GM19372 (cell line): ENCODE data around the gene MAP4K4.

Experiments
- ATAC-seq: cut with Tn5 transposase; IDR thresholded peaks from one replicate; pipeline ENCODE4 v1.9.1; 2021; ENCODE audit warnings: mild to moderate bottlenecking, low read depth, moderate library complexity; ENCODE audit not compliant: unreplicated experiment

MAP4K4 gene

GRCh38 chr2:101858246-101858645, 160.7 kb downstream of the MAP4K4 start:
- ATAC-seq = no peak

- ATAC-seq = no peak
Observed at GRCh38 chr2:101858910-101859309, 161.4 kb downstream of the MAP4K4 start.

DNA sequence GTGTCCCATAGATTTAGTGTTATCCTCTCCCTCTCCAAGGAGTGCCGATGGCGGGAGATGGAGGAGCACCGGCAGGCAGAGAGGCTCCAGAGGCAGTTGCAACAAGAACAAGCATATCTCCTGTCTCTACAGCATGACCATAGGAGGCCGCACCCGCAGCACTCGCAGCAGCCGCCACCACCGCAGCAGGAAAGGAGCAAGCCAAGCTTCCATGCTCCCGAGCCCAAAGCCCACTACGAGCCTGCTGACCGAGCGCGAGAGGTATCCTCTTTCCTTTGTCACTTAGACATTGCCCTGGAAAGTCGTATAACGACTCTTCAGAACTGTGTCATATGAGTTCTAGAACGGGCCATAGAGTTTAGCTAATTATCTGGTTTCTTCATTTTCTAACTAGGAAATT, 162.1 kb downstream of the MAP4K4 start:
- ATAC-seq = no peak

DNA sequence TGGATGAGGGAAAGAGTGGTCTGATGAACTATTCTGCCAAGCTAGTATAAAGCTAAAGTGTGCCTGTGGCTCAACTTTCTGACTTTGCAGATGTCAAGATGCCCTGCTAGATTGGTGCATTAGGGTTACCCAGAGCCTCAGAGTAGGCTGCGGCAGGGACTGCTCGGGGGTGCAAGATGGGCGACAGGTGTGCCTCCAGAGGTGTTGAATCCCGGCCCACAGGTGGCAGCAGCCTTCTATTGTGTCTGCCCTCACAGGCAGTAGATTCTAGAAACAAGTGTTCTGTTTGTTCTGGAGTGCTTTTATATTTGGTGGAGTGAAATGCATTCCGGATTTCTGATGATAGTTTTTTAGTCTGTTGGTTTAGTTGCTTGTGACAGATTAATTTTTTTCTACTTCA, 162.7 kb downstream of the MAP4K4 start:
- ATAC-seq = no peak

GRCh38 chr2:101860782-101861181, 163.3 kb downstream of the MAP4K4 start:
- ATAC-seq = no peak

DNA sequence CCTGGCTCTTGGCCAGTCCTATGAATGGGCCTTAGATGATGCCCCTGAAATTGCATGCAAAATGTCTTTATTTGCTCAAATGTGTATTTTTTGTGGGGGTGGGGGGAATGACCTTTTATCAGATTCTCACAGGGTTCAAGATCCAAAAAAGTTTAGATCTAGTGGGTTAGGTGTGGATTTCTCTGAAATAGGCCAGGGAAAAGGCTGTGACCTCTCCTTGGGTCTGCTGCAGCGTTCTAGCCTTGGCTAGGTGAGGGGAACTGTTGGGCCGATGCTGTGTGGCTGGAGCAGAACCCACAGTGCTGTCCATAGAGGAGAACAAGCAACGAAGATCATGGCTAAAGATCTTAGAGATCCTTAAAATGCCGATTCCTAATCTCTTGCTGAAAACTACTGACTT, 163.9 kb downstream of the MAP4K4 start:
- no peak for ATAC-seq

DNA sequence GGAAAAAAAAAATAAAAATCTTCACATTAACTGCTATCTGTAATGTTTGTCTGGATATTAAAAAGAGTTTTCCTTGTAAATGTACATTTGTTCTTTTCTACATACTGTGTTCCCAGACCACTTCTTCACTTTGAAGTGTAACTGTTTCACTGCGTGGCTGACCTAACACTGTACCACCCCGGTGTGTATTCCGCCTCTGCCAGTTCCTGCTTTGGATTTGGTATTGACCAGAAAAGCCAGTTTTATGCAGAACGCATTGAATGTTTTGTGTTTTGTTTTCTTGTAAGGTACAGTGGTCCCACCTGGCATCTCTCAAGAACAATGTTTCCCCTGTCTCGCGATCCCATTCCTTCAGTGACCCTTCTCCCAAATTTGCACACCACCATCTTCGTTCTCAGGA, 166.0 kb downstream of the MAP4K4 start:
- no peak for ATAC-seq

DNA sequence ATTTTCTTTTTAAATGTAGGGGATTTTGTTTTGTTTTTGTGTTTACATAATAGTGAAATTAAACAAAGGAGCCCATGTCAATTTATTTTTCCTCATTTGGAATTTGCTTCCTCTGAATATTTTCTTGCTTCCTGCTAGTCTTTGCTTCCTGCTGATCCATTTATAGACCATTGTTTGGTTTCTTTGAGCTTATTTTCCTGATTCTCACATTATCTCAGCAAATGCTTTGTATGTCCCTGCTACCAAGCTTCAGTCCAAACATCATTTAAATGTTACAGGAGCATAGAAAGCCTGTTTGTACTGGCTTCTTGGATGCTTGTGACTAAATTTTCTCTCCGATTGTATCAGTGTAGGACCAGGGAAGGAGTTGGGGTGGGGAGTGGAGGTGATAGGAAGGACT, 166.9 kb downstream of the MAP4K4 start:
- no peak for ATAC-seq

DNA sequence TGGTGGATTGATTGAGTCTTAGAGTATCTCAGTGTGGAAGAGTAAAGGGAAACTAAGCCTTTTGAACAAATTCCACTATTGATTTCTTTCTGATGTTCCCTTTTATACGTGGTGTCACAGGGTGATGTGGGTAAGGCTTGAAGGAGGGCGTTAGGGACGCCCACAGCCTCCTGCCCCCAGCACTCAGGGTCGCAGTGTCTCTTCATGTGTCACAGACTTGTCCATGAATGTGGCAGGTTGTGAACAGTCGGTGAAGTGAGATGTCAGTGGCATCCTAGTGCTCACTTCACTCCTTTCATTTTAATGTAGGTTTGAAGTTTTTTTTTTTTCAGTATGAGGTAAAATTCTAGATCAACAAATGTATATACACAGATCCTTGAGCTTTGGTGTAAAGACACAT, 171.0 kb downstream of the MAP4K4 start:
- no peak for ATAC-seq

DNA sequence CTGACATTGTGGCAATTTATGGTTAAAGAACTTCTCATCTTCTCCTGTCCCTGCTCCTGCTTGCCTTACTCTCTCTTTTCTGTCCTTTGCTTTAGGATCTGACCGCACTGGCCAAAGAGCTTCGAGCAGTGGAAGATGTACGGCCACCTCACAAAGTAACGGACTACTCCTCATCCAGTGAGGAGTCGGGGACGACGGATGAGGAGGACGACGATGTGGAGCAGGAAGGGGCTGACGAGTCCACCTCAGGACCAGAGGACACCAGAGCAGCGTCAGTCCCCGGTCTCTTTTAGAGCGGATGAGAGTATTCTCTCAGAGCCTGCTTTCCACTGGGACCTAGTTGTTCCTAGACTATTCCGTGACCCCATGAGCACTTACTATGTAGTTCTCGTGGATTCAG, 172.0 kb downstream of the MAP4K4 start:
- no peak for ATAC-seq

DNA sequence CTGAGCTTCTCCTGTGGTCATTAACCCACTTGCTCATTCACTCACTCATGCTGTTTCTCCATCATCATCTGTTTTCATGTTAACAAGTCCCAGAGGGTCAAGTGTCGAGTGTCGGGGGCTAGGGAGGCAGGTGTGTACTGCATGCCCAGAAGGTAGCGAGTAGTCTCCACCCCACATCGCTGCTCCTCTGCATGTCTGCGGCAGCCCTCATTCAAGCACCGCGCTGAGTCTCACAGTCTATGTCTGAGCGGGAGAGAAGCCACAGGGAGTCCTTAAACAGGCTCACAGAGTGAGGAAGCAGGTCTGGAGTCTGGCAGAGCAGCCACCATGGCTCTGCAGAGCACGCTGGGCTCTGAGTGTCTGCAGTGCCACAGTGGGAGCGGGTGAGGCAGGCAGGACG, 172.9 kb downstream of the MAP4K4 start:
- no peak for ATAC-seq

- ATAC-seq = no peak
Observed at GRCh38 chr2:101871480-101871879, 174.0 kb downstream of the MAP4K4 start.

DNA sequence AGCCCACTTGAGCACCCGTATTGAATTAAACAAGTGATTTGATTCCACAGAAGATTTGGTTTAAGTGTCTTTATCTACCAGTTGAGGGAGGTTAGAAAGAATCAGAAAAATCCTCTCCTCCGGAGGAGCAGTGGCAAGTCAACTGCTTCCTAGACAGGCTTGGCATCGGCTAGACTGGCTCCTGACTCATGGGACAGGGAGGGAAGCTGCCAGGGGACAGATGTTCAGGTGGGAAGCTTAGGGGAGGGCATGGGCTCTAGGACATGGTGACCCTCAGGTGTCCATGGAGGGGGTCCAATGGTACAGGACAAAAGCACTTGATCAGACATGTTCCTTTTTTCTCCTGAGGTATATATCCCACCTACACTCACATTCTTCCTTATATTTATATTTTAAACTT, 175.0 kb downstream of the MAP4K4 start:
- ATAC-seq = no peak

- ATAC-seq = no peak
Observed at GRCh38 chr2:101873543-101873942, 176.0 kb downstream of the MAP4K4 start.

- ATAC-seq = no peak
Observed at GRCh38 chr2:101874069-101874468, 176.6 kb downstream of the MAP4K4 start.

DNA sequence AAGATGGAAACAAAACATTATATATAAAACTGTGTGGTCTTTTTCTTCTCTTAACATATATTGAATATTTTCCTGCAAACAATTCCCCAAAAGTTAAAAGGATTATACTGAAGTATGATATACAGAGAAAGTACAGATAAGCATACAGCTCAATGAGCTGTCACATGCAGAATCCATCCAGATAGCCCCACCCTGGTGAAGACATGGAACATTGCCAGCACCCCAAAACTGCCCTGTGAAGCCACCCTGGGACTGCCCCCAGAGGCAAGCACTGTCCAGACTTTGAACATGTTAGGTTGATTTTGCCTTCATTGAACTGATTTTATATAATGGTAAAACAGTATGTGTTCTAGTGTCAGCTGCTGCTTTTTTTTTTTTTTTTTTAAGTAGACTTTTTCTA, 182.0 kb downstream of the MAP4K4 start:
- no peak for ATAC-seq

DNA sequence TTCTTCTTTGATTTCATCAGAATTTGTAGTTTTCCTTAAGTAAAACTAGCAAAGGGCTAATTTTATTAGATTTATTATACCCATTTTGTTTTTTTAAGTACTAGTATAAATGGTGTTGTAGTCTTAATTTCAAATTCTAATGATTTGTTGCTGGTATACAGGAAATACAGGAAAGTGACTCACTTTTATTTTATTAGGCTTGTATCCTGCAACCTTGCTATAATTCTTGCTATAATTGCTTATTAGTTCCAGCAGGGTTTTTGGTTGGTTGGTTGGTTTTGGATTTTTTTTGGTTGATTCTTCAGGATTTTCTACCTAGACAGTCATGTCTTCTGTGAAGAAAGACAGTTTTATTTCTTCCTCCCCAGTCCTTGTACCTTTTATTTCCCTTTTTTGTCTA, 183.6 kb downstream of the MAP4K4 start:
- no peak for ATAC-seq

- no peak for ATAC-seq
Observed at GRCh38 chr2:101882769-101883307, 185.3 kb downstream of the MAP4K4 start.

- ATAC-seq = peak; percentile 67
Observed at GRCh38 chr2:101883860-101884259, 186.4 kb downstream of the MAP4K4 start.

- ATAC-seq = no peak
Observed at GRCh38 chr2:101884423-101884822, 186.9 kb downstream of the MAP4K4 start.

DNA sequence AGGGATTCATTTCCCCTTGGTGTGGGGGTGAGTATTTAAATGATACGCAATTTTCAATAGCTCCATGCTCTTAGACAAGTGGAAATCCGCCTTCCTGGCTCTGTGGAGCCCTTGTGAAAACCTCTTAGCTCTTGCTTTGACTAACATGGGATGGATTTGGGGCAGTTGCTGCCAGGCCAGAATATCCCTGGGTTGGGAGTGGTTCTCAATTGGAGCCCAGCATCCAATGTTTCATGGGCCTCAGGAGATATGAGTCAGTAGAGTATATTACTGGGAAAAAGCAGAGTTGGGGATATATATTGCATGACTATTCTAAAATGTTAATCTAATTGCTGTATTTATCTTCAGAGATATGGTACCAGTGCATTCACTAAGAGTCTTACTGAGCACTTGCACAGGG, 189.8 kb downstream of the MAP4K4 start:
- ATAC-seq = no peak

DNA sequence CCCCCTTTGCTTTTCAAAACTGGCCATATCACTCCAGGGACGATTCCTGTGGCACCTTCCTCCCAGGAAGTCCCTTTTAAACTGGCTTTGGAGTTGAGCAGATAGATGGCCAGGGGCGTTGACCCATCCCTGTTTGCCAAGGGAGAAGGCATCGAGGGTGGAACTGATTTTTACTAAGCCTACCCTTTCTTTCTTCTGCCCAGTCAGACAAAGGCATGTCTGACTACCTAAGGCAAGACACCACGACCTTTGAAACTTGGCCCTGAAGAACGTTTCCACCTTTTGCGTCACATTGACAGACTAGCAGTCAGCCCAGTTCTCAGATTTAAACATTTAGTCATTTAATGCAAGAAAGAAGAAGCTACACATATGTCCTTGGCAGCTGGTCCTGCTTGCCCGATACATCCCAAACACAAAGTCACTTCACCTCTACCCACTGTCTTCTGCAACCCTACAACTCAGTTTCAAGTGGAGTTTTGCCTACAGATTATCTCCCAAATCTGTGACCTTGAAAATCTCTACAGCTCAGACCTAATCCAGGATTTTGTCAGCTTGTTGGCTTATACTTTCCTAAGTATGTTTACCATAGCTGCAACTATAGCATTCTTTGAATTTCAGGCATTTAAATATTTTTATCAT, 192.1 kb downstream of the MAP4K4 start:
- ATAC-seq = no peak

DNA sequence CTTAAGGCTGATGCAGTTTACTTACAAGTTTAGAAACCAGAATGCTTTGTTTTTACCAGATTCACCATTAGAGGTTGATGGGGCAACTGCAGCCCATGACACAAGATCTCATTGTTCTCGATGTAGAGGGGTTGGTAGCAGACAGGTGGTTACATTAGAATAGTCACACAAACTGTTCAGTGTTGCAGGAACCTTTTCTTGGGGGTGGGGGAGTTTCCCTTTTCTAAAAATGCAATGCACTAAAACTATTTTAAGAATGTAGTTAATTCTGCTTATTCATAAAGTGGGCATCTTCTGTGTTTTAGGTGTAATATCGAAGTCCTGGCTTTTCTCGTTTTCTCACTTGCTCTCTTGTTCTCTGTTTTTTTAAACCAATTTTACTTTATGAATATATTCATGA, 194.9 kb downstream of the MAP4K4 start:
- no peak for ATAC-seq
